GM19438 (cell line): ENCODE measurements around the gene PIANP.
"Not testable (repeated sequence)": the region's sequence is repeated elsewhere in the genome, so short reads cannot be mapped to it uniquely, and the experiment has no call there.

ENCODE experiments used
- ATAC-seq: cut with Tn5 transposase; IDR thresholded peaks from one replicate; pipeline ENCODE4 v1.9.1; 2021; ENCODE audit warnings: low read depth; ENCODE audit not compliant: unreplicated experiment

PIANP gene

GRCh38 chr12:6708960-6709394, 8.4 kb upstream of the PIANP start:
- no peak for ATAC-seq

- ATAC-seq = not testable (repeated sequence)
Measured at GRCh38 chr12:6708351-6708750, 7.7 kb upstream of the PIANP start.

DNA sequence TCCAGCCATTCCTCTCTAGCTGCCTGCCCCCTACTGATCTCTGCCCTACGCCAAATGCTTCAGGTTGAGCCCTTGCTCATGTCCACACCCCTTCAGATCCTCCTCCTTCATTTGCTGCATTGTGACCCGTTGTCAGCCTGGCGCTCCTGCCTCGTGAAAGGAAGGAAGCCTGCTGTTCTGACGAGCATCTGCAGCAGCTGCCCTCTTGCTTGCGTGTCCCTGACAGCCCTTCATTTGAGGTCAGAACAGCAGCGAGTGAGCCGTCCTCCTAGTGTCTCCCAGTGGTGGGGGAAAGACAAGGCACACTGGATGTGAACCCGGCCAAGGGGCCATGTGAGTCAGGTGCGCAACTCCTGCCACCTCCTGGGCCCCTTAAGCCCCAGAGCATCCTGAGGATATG, 3.0 kb upstream of the PIANP start:
- no peak for ATAC-seq

DNA sequence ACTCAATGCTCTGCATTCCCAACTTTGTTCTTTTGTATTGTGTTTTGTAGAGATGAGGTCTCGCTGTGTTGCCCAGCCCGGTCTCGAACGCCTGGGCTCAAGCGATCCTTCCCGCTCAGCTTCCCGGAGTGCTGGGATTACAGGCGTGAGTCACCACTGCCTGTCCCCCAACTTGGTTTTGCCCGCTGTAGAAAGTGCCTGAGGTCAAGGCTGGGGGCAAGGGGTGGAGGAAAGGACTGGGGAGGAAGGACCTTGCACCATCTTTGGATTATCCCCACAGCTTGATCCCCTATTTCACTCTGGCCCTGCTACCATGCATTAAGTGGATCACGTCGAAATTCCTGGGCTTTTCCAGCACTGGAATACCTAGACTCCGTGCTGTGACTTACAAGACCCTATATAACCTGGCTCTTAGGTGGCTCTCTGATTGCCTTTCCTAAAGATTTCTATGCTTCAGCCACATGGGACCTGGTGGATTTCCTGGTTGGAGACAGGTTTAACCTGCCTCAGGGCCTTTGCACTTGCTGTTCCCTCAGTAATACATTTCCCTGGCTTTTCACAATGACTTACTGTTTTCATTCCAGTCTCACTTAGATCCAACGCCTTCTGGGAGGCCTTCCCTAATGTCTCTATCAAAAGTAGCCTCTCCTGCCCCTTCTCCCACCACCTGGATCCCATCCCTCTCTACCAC, 608 bp upstream of the PIANP start:
- ATAC-seq = no peak

DNA sequence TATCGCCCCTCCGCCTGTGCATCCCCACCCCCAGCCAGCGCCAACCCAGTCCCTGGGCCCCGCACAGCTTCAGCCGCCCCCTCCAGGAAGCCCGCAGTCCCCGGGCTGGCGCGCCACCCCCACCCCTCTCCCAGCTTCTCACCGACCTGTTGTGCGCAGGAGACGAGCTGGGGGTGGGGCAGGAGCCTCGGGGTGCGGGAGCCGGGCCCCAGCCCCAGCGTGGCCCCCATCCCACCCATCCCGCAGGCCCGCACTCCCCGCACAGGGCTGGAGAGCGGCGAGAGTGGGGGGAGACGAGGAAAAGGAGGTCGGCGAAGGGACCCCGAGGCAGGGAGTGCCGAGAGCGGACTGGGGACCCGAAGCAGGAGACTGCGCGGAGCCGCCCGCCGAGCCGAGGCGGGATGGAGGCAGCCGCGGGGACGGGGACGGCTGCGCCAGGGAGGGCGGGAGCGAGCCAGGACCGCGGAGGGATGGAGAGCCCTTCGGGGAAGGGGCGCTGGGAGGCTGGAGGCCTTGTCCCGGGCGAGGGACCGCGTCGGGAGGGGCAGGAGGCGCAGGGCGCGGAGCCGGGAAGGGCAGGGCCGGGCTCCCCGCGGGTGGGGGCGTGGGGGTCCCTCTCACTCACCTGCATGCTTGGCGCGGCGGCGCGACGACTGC, 498 bp downstream of the PIANP start:
- no peak for ATAC-seq

GRCh38 chr12:6699259-6699988, 1.2 kb downstream of the PIANP start:
- ATAC-seq = no peak

- ATAC-seq = no peak
Measured at GRCh38 chr12:6698352-6699046, 2.1 kb downstream of the PIANP start.

DNA sequence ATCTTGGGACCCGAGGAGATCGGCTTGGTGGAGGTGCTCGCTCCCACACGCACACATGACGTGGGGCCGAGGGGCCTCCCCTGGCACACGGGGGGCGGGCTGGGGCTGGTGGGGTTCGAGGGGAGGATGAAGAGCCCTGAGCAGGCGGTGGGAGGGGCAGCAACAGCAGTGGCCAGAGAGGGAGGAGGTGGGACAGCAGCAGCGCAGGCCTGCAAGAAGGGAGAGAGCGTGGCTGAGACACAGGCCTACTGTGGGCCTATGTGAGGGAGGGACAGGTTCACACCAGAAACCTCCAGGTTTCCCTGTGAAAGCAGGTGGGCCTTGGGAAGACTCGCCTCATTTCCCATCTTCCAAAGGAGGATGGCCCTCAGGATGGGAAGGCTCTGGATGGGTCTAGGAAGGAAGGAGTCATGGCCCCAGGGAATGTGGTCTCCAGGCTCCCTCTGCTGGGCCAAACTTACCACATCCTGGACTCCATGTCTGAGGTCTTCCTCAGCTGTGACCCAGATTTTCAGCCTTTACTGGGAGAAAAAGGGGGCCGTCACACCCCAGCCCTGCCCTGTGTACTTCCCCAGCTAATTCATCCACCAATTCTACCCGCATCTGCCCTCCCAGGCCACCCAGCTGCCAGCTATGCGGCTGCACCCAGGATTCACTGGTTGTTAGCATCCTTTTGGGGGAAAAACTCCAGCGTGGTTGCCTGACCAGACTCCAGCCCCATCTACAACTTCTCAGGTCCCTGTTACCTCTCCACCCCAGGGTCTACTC, 2.8 kb downstream of the PIANP start:
- no peak for ATAC-seq

DNA sequence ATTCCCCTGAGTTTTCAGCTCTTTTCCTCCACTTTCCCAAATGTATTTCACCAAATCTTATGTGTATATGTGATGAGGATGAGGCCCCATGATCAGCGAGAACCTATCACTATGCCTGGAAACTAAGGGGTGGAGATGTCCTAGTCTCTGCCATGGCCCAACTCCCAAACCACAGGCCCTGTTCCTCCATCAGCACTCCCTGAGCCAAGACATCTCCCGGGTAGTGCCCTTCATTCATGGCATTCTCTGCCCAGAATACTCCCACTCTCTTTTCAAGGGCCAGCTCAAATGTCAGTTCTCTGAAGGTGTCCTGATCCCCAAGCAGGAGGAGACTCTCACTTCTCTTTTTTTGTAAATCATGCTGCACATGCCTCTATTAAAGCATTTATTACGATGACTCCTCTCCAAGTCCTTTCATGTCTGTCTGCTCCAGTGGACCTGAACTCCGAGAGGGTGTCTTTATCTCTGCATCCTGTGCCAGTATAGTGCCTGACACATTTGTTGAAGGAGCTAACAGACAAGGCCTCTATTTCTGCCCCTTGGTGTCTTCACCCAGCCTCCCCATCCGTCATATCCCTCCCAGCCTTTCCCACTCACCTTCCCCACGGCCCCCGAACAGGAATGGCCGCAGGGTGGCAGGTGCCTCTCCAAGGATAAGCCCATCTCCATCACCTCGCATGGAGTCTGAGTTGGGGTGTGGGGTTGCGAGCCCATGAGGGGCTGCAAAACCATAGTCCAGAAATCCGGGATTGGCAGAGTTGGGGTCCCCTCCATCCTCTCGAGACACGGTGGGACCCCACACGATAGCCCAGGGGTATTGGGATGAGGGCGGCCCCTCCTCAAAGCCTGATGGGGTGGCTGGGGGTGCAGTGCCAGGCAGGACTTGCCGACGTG, 3.7 kb downstream of the PIANP start:
- ATAC-seq = no peak

- ATAC-seq = no peak
Measured at GRCh38 chr12:6695313-6696045, 5.1 kb downstream of the PIANP start.

DNA sequence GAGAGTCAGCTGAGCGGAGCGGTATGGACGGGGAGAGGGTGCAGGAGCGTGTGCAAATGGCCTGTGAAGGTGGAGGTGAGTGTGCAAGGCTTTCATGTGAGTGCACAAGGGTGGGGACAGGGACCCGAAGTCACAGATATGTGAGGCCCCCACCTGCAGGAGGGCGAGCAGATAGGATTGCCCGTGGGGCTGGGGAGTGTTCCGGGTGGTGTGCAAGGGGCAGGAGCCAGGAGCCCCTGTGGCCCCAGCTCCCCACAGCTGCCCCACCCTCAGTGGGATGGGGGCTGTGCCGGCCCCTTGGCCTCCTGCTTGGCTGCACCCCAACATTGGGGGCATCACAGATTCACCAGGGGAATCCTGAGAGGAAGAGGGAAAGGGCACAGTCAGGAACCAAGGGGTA, 5.9 kb downstream of the PIANP start:
- no peak for ATAC-seq

DNA sequence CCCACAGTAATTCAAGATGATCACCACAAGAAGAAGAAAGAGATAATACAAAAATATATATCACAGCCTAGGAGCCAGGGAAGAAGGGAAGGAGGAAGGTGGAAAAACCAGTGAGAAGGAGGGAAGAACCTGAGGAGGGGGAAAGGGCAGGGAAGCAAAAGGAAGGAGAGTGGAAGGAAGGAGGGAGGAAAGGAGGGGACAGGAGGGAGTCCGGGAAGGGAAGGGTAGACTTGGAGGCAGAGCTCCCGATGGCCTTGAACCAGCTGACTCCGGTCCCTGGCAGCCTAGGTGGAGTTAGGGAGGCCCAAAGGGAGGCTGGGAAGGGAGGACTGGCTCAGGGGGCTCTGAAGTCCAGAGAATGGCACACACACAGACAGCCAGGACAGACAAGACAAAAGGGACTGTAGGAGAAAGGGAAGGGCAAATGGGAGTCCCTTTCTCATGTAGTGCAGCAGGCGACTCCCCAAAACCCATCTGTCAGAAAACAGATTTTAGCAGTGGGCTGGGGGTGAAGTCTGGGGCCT, 6.7 kb downstream of the PIANP start:
- no peak for ATAC-seq

DNA sequence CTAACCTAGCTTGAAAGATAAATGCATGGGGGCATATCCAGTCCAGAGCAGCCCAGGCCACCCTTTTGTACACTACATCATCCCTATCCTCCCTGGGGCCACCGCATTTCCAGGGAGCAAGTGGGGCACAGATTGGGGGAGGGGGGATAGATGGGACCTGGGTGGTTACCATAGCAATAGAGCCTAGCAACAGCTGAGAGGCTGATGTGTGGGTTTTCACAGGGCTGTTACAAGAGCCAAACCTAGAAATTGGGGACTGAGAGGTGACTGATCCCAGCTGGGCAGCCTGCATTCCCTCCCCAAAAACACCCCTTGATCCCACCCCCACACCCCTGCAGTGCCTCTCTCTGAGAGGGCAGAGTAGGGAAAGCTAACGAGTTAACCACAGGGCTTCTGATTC, 7.7 kb downstream of the PIANP start:
- no peak for ATAC-seq

DNA sequence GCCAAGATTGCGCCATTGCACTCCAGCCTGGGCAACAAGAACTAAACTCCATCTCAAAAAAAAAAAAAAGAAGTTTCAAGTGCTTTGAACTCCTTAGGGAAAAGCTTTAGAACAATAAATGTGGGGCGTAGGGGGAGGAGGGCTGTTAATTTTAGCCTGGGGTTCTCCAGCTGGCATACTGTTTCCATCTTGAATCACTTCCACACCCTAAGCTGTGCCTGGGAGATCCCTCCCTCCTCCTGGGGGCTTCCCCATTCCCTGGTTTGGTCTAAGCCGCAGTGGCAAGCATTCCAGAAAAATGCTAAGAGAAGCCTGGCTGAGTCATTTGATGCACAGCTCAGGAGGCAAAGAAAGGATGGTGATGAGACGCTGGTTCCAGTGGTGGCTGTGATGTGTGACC, 9.1 kb downstream of the PIANP start:
- ATAC-seq = no peak

- peak; percentile 87 for ATAC-seq
Measured at GRCh38 chr12:6688999-6689882, 11.4 kb downstream of the PIANP start, which contains the start of gene ZNF384. TSS of gene ZNF384 (minus strand) at chr12:6689375. CDS start at chr12:6679520, 9,855 bp downstream.

DNA sequence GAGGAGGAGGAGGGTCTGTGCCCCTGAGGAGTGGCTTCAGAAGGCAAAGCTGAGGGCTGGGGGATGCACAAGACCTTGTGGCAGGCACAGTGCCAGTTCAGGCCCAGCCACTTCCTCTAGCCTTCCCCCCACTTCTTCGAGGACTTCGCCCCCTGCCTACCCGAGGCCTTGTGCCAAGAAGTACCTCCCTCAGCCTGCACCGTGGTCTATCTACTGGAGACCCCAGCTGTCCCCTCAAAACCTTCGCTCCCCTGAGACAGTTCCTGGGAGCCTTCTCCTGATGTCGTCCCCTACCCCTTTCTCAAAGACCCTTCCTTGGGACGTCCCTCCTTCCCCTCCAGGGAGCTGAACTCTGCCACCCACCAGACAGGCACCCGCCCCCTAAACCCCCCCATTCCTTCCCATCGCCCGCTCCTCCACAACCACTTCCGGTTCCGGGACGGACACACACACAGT, 12.0 kb downstream of the PIANP start:
- no peak for ATAC-seq

DNA sequence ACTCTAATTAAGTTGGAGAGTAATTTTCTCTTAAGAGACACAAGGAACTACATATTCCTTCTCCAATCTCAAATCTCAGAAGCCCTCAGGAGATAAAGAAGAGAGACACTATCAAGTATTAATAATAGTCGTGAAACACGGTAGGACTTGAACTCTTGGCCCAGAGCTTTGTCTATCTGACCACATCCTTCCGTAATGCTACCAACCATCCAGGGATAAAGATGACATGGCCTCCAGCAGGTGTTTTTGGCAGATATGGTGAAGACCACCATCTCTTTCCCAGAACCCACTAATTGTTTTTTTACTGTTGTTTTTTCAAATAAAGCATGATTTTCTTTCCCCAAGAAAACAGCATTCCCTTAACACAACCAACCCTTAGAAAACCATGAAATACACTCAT, 14.8 kb downstream of the PIANP start:
- no peak for ATAC-seq
